Measurements from ENCODE around the gene KLHL40.

Gene KLHL40

DNA sequence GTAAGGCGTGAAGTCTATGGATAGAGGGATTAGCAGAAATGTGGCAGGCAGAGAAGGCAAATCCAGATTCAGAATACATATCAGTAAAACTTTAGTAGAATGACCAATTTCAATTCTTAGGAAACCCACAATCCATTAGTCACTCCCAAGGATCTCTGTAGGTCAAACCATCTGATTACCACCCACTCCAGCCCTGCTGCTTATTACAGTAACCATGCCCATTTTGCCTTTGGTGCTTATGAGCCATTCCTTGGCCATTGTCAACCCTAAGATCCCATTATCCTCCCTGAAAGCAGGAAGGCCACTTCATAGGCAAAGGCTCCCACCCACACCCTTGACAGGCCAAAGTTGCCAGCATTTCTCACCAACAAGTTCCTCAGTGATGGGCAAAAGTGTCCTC, 5.1 kb upstream of the KLHL40 start:
- Histone ChIP-seq H3K27me3 (ENCODE audit: control insufficient read depth, insufficient read depth, low read length) (no peaks in the 10 kb centered on the region), H3K9ac (ENCODE audit: low read depth, low read length) (no peak overlapping the region), H3K4me1 (ENCODE audit: control insufficient read depth, insufficient read depth, low read length) (no peaks in the 10 kb centered on the region), H3K9me3 (ENCODE audit: control insufficient read depth, insufficient read depth, low read length) (no peaks in the 10 kb centered on the region), H3K36me3 (ENCODE audit: control insufficient read depth, insufficient read depth, low read length) (no peaks in the 10 kb centered on the region), H3K4me3 (ENCODE audit: low read depth, low read length) (no peak overlapping the region)

DNA sequence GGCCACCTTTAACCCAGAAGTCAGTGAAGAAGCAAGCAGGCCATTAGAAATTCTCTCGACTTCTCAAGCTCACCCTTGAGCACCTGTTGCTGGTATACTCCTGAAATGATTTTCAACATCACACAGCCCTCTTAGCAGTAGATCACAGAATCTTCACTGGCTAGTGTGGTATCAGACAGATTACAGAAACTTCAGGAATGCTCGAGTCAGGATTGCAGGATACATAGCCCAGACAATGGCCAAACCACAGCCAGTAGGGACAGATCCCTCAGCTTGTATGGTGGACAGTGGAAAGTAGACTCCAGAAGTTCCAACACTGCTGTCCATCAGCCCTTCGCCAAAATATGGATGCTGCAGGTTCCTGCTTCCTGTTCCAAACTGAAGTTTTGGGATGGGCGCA, 4.5 kb upstream of the KLHL40 start:
- H3K4me1 ChIP-seq (ENCODE audit: control insufficient read depth, insufficient read depth, low read length) = no peaks in the 10 kb centered on the region
- no peaks in the 10 kb centered on the region for H3K27me3 ChIP-seq (ENCODE audit: control insufficient read depth, insufficient read depth, low read length)
- no peaks in the 10 kb centered on the region for H3K9me3 ChIP-seq (ENCODE audit: control insufficient read depth, insufficient read depth, low read length)
- H3K36me3 ChIP-seq (ENCODE audit: control insufficient read depth, insufficient read depth, low read length) = no peaks in the 10 kb centered on the region
- no peak overlapping the region for H3K4me3 ChIP-seq (ENCODE audit: low read depth, low read length)
- H3K9ac ChIP-seq (ENCODE audit: low read depth, low read length) = no peak overlapping the region

DNA sequence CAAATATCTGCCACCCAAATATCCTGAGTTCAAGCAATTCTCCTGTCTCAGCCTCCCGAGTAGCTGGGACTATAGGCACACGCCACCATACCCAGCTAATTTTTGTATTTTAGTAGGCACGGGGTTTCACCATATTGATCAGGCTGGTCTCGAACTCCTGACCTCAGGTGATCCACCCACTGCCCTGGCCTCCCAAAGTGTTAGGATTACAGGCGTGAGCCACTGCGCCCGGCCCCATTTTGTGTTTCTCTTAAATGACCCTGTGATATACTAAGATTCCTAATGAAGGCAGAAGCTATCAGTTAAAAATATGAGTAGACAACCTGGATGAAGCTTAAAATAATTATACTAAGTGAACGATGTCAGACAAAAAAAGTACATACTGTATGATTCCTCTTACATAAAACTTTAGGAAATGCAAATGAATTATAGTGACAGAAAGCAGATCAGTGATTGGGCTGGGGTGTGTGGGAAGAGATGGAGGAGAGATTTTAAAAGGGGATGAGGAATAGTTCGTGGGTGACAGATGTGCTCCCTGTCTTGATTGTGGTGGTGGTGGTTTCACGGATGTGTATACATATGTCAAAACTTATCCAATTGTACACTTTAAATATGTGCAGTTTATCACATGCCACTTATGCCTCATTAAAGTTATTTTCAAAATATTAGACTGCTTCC, 3.8 kb upstream of the KLHL40 start:
- no peak overlapping the region for H3K9ac ChIP-seq (ENCODE audit: low read depth, low read length)
- H3K4me3 ChIP-seq (ENCODE audit: low read depth, low read length) = no peak overlapping the region
- H3K4me1 ChIP-seq (ENCODE audit: control insufficient read depth, insufficient read depth, low read length) = no peaks in the 10 kb centered on the region
- H3K9me3 ChIP-seq (ENCODE audit: control insufficient read depth, insufficient read depth, low read length) = no peaks in the 10 kb centered on the region
- H3K27me3 ChIP-seq (ENCODE audit: control insufficient read depth, insufficient read depth, low read length) = no peaks in the 10 kb centered on the region
- H3K36me3 ChIP-seq (ENCODE audit: control insufficient read depth, insufficient read depth, low read length) = no peaks in the 10 kb centered on the region

- Histone ChIP-seq H3K27me3 (ENCODE audit: control insufficient read depth, insufficient read depth, low read length) (no peaks in the 10 kb centered on the region), H3K9me3 (ENCODE audit: control insufficient read depth, insufficient read depth, low read length) (no peaks in the 10 kb centered on the region), H3K4me1 (ENCODE audit: control insufficient read depth, insufficient read depth, low read length) (no peaks in the 10 kb centered on the region)
These were observed 2.9 kb upstream of the KLHL40 start for GRCh38 chr3:42682301-42683070.

DNA sequence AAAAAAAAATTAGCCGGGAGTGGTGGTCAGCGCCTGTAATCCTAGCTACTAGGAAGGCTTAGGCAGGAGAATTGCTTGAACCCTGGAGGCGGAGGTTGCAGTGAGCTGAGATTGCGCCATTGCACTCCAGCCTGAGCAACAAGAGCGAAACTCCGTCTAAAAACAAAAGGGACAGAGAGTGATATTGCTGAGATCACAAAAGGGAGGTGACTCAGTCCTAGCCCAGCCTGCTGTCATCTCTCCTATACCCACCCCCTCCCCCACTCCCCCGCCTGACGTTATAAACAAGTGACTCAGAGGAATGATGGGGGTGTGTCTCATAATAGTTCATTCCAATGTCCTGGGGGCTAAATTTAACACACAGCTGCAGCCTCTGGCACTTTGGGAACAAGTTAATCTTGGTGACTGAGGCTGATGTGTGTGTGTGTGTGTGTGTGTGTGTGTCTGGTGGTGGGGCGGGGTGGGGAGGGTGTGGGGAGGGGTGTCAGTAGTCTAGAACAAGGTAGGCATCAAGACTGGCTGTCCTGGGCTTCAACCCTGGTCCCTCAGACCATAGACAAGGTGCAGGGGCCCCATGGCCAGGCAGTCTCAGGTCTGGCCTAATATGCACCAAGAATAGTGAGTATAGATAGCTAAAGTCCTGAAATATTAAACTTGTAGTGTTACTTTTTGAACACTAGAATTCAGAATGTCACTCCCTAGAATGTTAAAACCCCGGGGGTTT, 1.3 kb upstream of the KLHL40 start:
- Histone ChIP-seq H3K9ac (ENCODE audit: low read depth, low read length) (no peak overlapping the region), H3K27me3 (ENCODE audit: control insufficient read depth, insufficient read depth, low read length) (no peaks in the 10 kb centered on the region), H3K4me1 (ENCODE audit: control insufficient read depth, insufficient read depth, low read length) (no peaks in the 10 kb centered on the region), H3K36me3 (ENCODE audit: control insufficient read depth, insufficient read depth, low read length) (no peaks in the 10 kb centered on the region), H3K4me3 (ENCODE audit: low read depth, low read length) (no peak overlapping the region), H3K9me3 (ENCODE audit: control insufficient read depth, insufficient read depth, low read length) (no peaks in the 10 kb centered on the region)

More at GRCh38 chr3:42682301-42683070, 2.9 kb upstream of the KLHL40 start:
- Histone ChIP-seq H3K9ac (ENCODE audit: low read depth, low read length) (no peak overlapping the region), H3K4me3 (ENCODE audit: low read depth, low read length) (no peak overlapping the region), H3K36me3 (ENCODE audit: control insufficient read depth, insufficient read depth, low read length) (no peaks in the 10 kb centered on the region)

DNA sequence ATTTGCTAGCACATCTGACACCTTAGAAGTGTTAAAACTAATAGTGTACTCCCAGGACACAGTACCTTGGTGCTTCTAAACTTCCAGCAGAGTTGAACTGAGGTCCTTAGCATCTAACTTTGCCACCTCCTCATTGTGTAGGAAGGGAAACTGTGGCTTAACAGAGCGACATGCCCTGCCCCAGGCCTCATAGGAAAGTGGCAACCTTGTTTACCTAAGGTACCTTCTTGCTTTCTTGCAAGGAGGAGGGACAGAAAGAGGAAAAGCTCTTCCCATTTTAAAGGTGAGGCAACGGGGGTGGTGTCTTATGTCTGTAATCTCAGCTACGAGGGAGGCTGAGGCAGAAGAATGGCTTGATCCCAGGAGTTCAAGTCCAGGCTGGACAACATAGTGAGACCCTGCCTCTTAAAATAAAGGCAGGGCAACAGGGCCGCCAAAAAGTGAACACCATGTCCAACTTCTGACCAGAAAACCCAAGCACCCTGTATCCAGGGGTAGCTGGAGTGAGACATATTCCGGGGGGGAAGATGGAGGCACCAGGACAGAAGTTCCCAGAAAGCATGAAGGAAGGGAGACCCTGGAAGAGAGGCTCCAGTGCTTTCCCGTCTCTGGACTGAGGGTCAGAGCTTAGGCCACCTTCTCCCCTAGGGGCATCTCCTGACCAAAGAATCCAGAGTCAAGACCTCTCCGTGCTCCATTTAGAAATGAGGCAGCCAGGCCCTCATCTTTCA, 540 bp upstream of the KLHL40 start:
- no peak overlapping the region for H3K4me3 ChIP-seq (ENCODE audit: low read depth, low read length)
- H3K9me3 ChIP-seq (ENCODE audit: control insufficient read depth, insufficient read depth, low read length) = no peaks in the 10 kb centered on the region
- no peak overlapping the region for H3K9ac ChIP-seq (ENCODE audit: low read depth, low read length)
- H3K4me1 ChIP-seq (ENCODE audit: control insufficient read depth, insufficient read depth, low read length) = peaks cover under 1% of the 10 kb centered on the region
- H3K36me3 ChIP-seq (ENCODE audit: control insufficient read depth, insufficient read depth, low read length) = no peaks in the 10 kb centered on the region
- no peaks in the 10 kb centered on the region for H3K27me3 ChIP-seq (ENCODE audit: control insufficient read depth, insufficient read depth, low read length)

DNA sequence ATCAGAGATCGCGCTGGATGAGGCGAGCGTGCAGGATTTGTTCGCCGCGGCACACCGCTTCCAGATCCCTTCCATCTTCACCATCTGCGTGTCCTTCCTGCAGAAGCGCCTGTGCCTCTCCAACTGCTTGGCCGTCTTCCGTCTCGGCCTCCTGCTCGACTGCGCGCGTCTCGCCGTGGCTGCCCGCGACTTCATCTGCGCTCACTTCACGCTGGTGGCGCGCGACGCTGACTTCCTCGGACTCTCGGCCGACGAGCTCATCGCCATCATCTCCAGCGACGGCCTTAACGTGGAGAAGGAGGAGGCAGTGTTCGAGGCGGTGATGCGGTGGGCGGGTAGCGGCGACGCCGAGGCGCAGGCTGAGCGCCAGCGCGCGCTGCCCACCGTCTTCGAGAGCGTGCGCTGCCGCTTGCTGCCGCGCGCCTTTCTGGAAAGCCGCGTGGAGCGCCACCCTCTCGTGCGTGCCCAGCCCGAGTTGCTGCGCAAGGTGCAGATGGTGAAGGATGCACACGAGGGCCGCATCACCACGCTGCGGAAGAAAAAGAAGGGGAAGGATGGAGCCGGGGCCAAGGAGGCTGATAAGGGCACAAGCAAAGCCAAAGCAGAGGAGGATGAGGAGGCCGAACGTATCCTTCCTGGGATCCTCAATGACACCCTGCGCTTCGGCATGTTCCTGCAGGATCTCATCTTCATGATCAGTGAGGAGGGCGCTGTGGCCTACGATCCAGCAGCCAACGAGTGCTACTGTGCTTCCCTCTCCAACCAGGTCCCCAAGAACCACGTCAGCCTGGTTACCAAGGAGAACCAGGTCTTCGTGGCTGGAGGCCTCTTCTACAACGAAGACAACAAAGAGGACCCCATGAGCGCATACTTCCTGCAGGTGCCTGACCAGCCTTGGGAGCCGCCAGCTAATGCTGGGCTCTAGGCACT, 819 bp downstream of the KLHL40 start:
- Histone ChIP-seq H3K9me3 (ENCODE audit: control insufficient read depth, insufficient read depth, low read length) (no peaks in the 10 kb centered on the region), H3K9ac (ENCODE audit: low read depth, low read length) (no peak overlapping the region), H3K4me3 (ENCODE audit: low read depth, low read length) (no peak overlapping the region), H3K27me3 (ENCODE audit: control insufficient read depth, insufficient read depth, low read length) (no peaks in the 10 kb centered on the region), H3K36me3 (ENCODE audit: control insufficient read depth, insufficient read depth, low read length) (no peaks in the 10 kb centered on the region), H3K4me1 (ENCODE audit: control insufficient read depth, insufficient read depth, low read length) (peaks cover 2% of the 10 kb centered on the region)

- Histone ChIP-seq H3K27me3 (ENCODE audit: control insufficient read depth, insufficient read depth, low read length) (no peaks in the 10 kb centered on the region), H3K4me1 (ENCODE audit: control insufficient read depth, insufficient read depth, low read length) (peaks cover 2% of the 10 kb centered on the region), H3K36me3 (ENCODE audit: control insufficient read depth, insufficient read depth, low read length) (no peaks in the 10 kb centered on the region), H3K9ac (ENCODE audit: low read depth, low read length) (no peak overlapping the region), H3K9me3 (ENCODE audit: control insufficient read depth, insufficient read depth, low read length) (no peaks in the 10 kb centered on the region), H3K4me3 (ENCODE audit: low read depth, low read length) (no peak overlapping the region)
These were observed 1.7 kb downstream of the KLHL40 start for GRCh38 chr3:42686832-42687650.

GRCh38 chr3:42688016-42688415, 2.7 kb downstream of the KLHL40 start:
- H3K9ac ChIP-seq (ENCODE audit: low read depth, low read length) = no peak overlapping the region

More at GRCh38 chr3:42688016-42688415, 2.7 kb downstream of the KLHL40 start:
- no peaks in the 10 kb centered on the region for H3K36me3 ChIP-seq (ENCODE audit: control insufficient read depth, insufficient read depth, low read length)
- H3K27me3 ChIP-seq (ENCODE audit: control insufficient read depth, insufficient read depth, low read length) = no peaks in the 10 kb centered on the region
- H3K4me3 ChIP-seq (ENCODE audit: low read depth, low read length) = no peak overlapping the region
- no peaks in the 10 kb centered on the region for H3K9me3 ChIP-seq (ENCODE audit: control insufficient read depth, insufficient read depth, low read length)
- peaks cover 2% of the 10 kb centered on the region for H3K4me1 ChIP-seq (ENCODE audit: control insufficient read depth, insufficient read depth, low read length)
